AG10803 (cell line): ENCODE results near the gene CD6.
A peak's percentile ranks its signal among the peaks of the same experiment; 100 is the strongest.

ENCODE experiments used
- DNase-seq: peaks from one replicate; pipeline ENCODE4 v3.0.0; 2010; ENCODE audit warnings: low read depth
- H3K4me3 ChIP-seq: 2 replicates; pipeline ENCODE4 v1.5.1; 2011; ENCODE audit warnings: mild to moderate bottlenecking, low read length, control low read depth
- TF ChIP-seq, protein P1 (sequence below): conservative IDR thresholded peaks from 2 replicates; pipeline ENCODE4 v1.5.1; 2011; ENCODE audit warnings: mild to moderate bottlenecking, low read length, control low read depth, inconsistent platforms

Gene CD6

DNA sequence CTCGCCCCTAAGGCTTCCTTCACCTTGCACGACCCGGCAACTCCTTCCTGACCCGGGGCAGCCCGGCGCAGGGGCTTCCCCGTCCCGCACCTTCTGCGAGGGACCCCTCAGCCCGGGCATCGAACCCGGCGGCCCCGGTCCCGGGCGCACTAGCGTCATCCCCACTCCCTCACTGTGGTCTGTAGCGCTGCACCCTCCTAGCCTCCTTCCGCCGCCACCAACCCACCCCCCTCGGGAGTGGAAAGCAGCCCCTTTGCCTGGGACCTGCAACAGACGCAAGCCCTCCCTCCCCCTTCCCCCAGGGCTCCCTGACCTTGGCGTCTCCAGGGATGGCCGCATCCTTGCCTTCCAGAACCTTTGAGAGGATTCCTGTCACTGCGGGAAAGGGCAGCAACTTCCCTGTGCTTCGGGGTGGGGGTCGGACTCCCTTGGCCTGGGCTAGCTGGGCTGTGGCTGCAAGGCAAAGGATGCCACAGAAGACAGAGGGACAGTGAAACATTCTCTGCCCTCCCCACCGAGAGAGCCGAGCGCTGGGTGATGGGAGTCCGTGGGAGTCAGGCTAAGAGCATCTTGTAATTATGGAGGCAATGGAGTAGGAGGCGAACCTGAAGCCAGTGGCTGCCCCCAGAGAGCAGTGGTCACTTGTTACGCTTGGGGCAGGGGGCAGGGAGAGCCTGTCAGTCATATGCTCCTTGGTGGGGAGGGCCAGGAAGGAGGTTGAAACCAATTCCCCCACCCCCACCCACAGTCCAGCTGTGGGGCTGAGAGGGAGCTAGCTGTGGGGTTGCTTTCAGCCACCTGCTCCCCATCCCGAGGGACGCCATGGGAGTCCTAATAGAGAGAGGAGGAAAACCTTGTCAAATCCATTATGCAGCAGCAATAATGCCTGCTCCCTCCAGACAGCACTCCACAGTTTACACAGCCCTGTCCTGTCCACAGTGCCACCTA is 46.3 kb upstream of the CD6 start:
- DNase-seq, result no peak
- TF ChIP-seq, protein P1, sequence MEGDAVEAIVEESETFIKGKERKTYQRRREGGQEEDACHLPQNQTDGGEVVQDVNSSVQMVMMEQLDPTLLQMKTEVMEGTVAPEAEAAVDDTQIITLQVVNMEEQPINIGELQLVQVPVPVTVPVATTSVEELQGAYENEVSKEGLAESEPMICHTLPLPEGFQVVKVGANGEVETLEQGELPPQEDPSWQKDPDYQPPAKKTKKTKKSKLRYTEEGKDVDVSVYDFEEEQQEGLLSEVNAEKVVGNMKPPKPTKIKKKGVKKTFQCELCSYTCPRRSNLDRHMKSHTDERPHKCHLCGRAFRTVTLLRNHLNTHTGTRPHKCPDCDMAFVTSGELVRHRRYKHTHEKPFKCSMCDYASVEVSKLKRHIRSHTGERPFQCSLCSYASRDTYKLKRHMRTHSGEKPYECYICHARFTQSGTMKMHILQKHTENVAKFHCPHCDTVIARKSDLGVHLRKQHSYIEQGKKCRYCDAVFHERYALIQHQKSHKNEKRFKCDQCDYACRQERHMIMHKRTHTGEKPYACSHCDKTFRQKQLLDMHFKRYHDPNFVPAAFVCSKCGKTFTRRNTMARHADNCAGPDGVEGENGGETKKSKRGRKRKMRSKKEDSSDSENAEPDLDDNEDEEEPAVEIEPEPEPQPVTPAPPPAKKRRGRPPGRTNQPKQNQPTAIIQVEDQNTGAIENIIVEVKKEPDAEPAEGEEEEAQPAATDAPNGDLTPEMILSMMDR, result no peak
- peak overlapping the region; percentile 59 for H3K4me3 ChIP-seq

DNA sequence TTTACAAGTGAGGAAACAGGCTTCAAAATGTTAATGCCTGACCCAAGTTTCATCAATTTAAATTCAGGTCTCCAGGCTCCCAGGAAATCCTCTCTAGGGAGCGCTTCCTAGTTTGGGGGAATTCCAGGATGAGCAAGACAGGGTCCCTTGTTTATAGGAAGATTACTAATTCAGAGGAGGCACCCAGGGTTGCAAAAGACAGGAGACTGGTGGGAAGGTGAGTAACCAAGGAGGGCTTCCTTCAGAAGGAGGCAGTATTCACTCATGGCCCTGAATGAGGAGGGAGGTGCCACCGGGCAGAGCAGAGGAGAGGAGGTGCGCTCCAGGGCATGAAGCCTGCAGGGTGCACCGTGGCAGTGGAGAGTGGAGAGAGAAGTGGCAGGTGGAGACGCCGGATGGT is 45.6 kb upstream of the CD6 start:
- TF ChIP-seq, protein P1, result no peak
- no peak overlapping the region for H3K4me3 ChIP-seq
- no peak for DNase-seq

DNA sequence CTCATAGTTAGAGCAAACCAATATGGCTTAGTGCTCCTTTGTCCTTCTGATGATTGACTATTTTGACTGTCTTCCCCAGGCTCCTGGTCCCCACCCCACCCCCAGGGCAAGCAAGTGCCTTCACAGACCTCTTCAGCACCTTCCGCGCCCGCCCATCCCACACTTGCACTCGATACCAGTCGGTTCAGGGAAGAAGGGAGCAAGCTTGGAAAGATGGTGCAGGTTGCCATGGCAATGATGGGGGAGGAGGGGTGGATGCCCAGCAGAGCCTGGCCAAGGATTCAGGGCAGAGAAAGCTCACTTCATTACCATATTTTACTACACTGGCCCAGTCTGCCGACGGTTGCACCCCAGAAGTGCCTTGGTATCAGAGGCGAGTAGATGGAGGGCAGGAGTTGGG is 45.0 kb upstream of the CD6 start:
- TF ChIP-seq, protein P1, result no peak
- DNase-seq, result no peak
- H3K4me3 ChIP-seq, result no peak overlapping the region

DNA sequence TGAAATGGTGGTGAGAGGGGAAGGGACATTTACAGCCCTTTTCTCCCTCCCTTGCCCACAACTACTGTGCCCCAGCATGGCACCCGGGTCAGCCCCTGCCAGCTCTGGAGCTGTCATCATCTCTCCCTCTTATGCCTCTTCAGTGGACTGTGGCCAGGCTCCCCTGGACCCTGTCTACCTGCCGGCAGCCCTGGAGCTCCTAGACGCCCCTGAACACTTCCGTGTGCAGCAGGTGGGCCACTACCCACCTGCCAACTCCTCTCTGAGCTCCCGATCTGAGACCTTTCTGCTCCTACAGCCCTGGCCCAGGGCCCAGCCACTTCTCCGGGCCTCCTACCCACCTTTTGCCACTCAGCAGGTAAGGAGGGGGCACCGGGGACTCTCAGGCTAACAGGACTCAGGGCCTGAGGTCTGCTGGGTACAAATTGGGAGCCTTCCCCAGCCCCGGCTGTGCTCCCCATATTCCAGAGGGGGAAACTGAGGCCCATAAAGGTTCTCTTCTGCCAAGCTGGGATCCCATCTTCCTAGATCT is 44.4 kb upstream of the CD6 start:
- TF ChIP-seq, protein P1, result no peak
- DNase-seq, result no peak
- H3K4me3 ChIP-seq, result no peak overlapping the region

DNA sequence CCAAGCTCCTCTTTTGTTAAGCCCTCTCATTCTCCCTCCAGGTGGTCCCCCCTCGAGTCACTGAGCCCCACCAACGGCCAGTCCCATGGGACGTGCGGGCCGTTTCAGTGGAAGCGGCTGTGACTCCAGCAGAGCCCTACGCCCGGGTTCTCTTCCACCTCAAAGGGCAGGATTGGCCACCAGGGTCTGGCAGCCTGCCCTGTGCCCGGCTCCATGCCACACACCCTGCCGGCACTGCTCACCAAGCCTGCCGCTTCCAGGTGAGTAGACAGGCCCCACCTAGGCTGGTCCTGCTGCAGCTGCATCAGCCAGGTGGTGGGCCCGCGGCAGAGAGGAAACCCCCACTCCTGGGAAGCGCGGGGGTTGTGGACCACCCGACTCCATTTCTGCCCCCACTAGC is 43.9 kb upstream of the CD6 start:
- no peak overlapping the region for H3K4me3 ChIP-seq
- TF ChIP-seq, protein P1, result no peak
- no peak for DNase-seq

DNA sequence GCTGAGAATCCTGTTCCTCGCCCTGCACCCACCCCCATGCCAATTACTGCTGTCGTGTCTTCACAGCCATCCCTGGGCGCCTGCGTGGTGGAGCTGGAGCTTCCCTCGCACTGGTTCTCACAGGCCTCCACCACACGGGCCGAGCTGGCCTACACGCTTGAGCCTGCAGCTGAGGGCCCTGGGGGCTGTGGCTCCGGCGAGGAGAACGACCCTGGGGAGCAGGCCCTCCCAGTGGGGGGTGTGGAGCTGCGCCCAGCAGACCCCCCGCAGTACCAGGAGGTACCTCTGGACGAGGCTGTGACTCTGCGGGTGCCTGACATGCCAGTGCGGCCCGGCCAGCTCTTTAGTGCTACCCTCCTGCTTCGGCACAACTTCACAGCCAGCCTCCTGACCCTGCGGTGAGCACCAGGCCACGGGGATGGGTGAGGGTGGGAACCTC is 42.9 kb upstream of the CD6 start:
- TF ChIP-seq, protein P1, result no peak
- no peak for DNase-seq
- H3K4me3 ChIP-seq, result no peak overlapping the region

DNA sequence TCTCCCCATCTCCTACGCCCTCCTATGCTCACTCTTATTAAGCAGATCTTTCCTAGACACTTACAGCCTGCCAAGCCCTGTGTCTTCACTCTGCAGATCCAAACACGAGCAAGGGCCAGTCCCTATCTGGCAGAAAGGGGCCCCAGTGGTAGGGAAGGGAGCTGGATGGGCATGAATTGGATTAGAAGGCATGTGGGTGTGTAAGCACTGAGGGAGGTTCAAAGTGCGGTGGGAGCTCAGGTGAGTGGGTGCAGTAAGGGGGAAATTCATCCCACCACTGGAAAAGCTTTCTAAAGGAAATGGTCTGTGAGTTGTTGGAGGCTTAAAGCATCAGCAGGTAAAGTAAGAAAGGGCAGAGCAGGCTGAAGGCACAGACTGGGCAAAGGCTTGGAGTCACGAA is 41.7 kb upstream of the CD6 start:
- no peak overlapping the region for H3K4me3 ChIP-seq
- TF ChIP-seq, protein P1, result no peak
- DNase-seq, result no peak
